Measurements from ENCODE around the gene TMEM132C.

TMEM132C gene

DNA sequence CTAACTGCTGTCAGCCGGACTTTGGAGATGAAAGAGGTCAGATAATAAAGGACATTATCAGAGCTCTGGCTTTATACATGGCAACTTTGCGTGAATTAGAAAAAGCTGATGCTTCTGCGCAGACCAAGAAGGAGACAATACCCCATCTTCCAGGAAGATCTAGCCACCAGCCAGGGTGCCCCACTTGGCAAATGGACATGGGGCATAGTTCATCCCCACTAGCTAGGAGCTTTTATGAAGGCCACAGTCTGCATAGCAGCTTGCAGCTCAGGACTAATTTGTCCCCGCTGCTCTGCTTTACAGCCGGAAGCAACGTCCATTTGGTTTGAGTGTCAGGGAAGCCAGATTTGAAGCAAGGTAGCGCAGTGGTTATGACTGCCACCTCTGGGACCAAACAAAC lies 101.0 kb downstream of the TMEM132C start:
- Histone ChIP-seq H3K4me1 (ENCODE audit: control insufficient read depth in 2 of 2, insufficient read depth in 2 of 2, low read length in 2 of 2) (no peaks in the 10 kb centered on the region), H3K4me3 (ENCODE audit: low read length in 2 of 2) (no peak overlapping the region), H3K27ac (ENCODE audit: low read depth in 2 of 2, low read length in 2 of 2) (no peak overlapping the region), H3K9me3 (ENCODE audit: control insufficient read depth in 2 of 2, low read length in 2 of 2) (no peaks in the 10 kb centered on the region), H3K9ac (ENCODE audit: low read depth in 1 of 2, low read length in 2 of 2) (no peak overlapping the region), H3K27me3 (ENCODE audit: control insufficient read depth in 2 of 2, insufficient read depth in 2 of 2, low read length in 2 of 2) (no peaks in the 10 kb centered on the region), H3K36me3 (ENCODE audit: control insufficient read depth in 2 of 2, insufficient read depth in 2 of 2, low read length in 2 of 2) (no peaks in the 10 kb centered on the region)

DNA sequence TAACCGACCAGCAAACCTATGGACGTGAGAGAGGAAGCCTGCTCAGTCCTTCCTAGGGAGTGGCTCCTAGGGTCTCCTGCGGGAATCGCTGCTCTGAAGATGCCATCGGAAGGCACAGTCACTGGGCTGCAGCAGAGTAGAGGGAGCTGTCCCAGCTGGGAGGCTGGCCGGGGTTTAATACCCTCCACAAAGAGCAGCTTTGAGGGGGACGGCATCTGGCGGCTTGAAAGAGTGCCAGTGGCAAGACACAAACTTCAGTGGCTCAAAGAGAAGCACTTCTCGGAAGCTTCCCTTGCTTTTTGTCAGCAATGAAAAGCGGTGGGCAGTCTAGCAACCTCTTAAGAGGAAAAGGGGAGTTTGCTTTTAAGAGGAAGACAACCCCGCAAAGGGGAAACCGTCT lies 114.6 kb downstream of the TMEM132C start:
- Histone ChIP-seq H3K9me3 (ENCODE audit: control insufficient read depth in 2 of 2, low read length in 2 of 2) (no peaks in the 10 kb centered on the region), H3K27me3 (ENCODE audit: control insufficient read depth in 2 of 2, insufficient read depth in 2 of 2, low read length in 2 of 2) (no peaks in the 10 kb centered on the region), H3K36me3 (ENCODE audit: control insufficient read depth in 2 of 2, insufficient read depth in 2 of 2, low read length in 2 of 2) (no peaks in the 10 kb centered on the region), H3K4me1 (ENCODE audit: control insufficient read depth in 2 of 2, insufficient read depth in 2 of 2, low read length in 2 of 2) (no peaks in the 10 kb centered on the region), H3K9ac (ENCODE audit: low read depth in 1 of 2, low read length in 2 of 2) (no peak overlapping the region), H3K27ac (ENCODE audit: low read depth in 2 of 2, low read length in 2 of 2) (no peak overlapping the region), H3K4me3 (ENCODE audit: low read length in 2 of 2) (no peak overlapping the region)

DNA sequence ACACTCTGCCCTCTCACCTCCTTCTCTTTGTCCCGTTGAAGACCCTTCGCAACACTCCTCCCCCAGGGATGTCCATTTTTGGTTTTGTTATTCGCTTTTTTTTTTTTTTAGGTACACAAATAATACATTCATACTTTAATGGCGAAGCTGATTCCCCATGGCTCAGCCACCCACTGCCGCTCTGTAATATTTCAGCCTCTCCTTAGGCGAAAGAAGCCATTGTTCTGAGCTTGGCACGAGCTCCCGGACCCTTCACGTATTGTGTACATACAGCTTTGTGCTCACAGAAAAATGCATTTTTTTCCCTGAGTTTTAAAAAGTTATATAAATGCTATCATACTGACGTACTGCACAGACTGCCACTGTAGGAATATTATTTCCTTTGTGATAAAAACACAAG lies 115.0 kb downstream of the TMEM132C start:
- Histone ChIP-seq H3K36me3 (ENCODE audit: control insufficient read depth in 2 of 2, insufficient read depth in 2 of 2, low read length in 2 of 2) (no peaks in the 10 kb centered on the region), H3K9ac (ENCODE audit: low read depth in 1 of 2, low read length in 2 of 2) (no peak overlapping the region), H3K27me3 (ENCODE audit: control insufficient read depth in 2 of 2, insufficient read depth in 2 of 2, low read length in 2 of 2) (no peaks in the 10 kb centered on the region), H3K9me3 (ENCODE audit: control insufficient read depth in 2 of 2, low read length in 2 of 2) (no peaks in the 10 kb centered on the region), H3K4me1 (ENCODE audit: control insufficient read depth in 2 of 2, insufficient read depth in 2 of 2, low read length in 2 of 2) (no peaks in the 10 kb centered on the region), H3K27ac (ENCODE audit: low read depth in 2 of 2, low read length in 2 of 2) (no peak overlapping the region), H3K4me3 (ENCODE audit: low read length in 2 of 2) (no peak overlapping the region)

DNA sequence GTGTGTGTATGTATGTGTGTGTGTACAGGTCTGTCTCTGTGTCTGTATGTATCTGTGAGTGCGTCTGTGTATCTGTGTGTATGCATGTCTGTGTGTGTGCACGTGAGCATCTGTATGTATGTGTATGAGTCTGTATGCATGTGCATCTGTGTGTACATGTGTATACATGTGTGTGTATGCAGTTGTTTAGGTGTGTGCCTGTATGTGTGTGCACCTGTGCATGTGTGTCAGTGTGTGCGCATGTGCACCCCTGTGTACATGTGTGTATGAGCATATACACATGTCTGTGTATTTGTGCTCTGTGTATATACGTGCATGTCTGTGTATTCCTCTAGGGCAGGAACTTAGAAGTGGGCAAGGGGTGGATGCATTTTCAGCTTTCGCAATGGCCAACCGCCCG lies 116.0 kb downstream of the TMEM132C start:
- Histone ChIP-seq H3K9me3 (ENCODE audit: control insufficient read depth in 2 of 2, low read length in 2 of 2) (no peaks in the 10 kb centered on the region), H3K4me3 (ENCODE audit: low read length in 2 of 2) (no peak overlapping the region), H3K27me3 (ENCODE audit: control insufficient read depth in 2 of 2, insufficient read depth in 2 of 2, low read length in 2 of 2) (no peaks in the 10 kb centered on the region), H3K27ac (ENCODE audit: low read depth in 2 of 2, low read length in 2 of 2) (no peak overlapping the region), H3K9ac (ENCODE audit: low read depth in 1 of 2, low read length in 2 of 2) (no peak overlapping the region), H3K4me1 (ENCODE audit: control insufficient read depth in 2 of 2, insufficient read depth in 2 of 2, low read length in 2 of 2) (no peaks in the 10 kb centered on the region), H3K36me3 (ENCODE audit: control insufficient read depth in 2 of 2, insufficient read depth in 2 of 2, low read length in 2 of 2) (no peaks in the 10 kb centered on the region)

DNA sequence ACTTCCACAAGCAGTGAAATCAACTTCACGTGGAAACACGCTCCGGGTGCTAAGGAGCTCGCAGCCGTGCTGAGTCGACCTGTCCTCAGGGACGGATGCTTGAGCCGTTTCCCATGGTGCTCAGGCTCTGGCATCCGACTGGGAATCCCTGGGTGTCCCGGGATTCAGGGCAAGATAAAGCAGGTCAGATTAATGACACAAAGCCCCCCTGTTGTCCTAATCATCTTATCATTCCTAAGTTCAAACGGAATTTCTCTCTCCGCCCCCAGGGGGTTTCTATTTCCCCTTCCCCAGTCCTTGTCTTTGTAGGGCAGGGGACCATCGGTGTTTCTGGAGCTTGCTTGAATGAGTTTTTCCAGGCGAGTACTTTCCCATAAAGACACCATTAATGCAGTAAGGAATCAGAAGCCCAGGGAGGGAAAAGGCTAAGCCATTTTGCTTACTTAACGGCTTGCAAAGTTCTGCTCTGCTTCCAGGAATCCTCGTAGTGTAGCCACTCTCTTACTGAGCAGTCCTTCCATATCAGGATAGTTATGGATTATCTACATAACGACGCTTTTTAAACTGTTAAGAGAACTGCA lies 116.5 kb downstream of the TMEM132C start:
- Histone ChIP-seq H3K9me3 (ENCODE audit: control insufficient read depth in 2 of 2, low read length in 2 of 2) (no peaks in the 10 kb centered on the region), H3K9ac (ENCODE audit: low read depth in 1 of 2, low read length in 2 of 2) (no peak overlapping the region), H3K27me3 (ENCODE audit: control insufficient read depth in 2 of 2, insufficient read depth in 2 of 2, low read length in 2 of 2) (no peaks in the 10 kb centered on the region), H3K27ac (ENCODE audit: low read depth in 2 of 2, low read length in 2 of 2) (no peak overlapping the region), H3K4me1 (ENCODE audit: control insufficient read depth in 2 of 2, insufficient read depth in 2 of 2, low read length in 2 of 2) (no peaks in the 10 kb centered on the region), H3K36me3 (ENCODE audit: control insufficient read depth in 2 of 2, insufficient read depth in 2 of 2, low read length in 2 of 2) (no peaks in the 10 kb centered on the region), H3K4me3 (ENCODE audit: low read length in 2 of 2) (no peak overlapping the region)

DNA sequence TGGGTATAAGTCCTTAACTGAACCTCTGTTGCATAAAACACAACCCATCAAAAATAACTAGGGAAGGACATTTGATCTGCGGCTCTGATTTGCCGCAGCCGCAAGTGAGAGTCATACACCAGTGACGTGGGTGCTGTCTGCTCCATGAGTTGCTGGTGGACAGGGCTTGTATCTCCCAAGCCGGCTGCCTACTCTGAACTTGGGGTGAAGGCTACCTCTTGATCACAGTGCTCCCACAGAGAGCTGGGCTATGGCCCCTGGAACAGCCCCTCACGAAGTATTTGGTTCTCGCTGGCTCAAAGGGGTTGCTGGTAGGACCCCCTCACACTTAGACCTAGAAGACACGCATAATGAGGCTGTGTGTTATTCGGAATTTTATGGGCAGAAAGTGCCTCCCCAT lies 118.8 kb downstream of the TMEM132C start:
- H3K9ac ChIP-seq (ENCODE audit: low read depth in 1 of 2, low read length in 2 of 2), result no peak overlapping the region

DNA sequence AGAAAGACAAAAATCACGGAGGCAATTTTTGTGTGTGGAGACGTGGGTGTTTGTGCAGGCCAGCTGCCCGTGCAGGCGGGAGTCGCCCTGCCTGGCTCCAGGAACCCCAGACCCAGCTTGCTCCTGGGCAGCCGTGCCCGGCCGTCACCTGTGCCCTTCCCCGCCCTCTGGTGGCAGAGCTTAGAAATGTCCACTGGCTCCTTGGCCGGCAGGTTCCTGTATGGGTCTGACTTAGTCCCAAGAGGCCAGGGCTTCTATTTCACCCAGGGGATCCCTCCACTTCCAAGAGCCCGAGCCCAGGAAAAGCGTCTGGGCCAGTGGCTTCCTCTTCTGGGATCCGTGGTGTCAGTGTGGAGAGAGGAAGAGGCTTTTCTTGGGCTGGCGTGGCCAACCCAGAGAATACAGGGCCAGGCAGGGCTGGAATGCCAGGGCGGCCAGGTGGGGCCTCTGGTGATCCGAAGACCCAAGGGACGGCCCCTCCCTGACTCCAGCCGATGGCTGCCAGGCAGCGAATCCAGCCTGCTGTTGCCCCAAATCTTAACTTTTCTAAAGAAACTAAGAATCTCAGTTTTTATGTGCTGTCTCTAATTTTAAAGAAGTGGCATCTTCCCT lies 120.9 kb downstream of the TMEM132C start:
- no peak overlapping the region for H3K9ac ChIP-seq (ENCODE audit: low read depth in 1 of 2, low read length in 2 of 2)
- no peak overlapping the region for H3K4me3 ChIP-seq (ENCODE audit: low read length in 2 of 2)
- H3K36me3 ChIP-seq (ENCODE audit: control insufficient read depth in 2 of 2, insufficient read depth in 2 of 2, low read length in 2 of 2), result no peaks in the 10 kb centered on the region
- no peaks in the 10 kb centered on the region for H3K4me1 ChIP-seq (ENCODE audit: control insufficient read depth in 2 of 2, insufficient read depth in 2 of 2, low read length in 2 of 2)
- no peak overlapping the region for H3K27ac ChIP-seq (ENCODE audit: low read depth in 2 of 2, low read length in 2 of 2)
- H3K9me3 ChIP-seq (ENCODE audit: control insufficient read depth in 2 of 2, low read length in 2 of 2), result no peaks in the 10 kb centered on the region
- H3K27me3 ChIP-seq (ENCODE audit: control insufficient read depth in 2 of 2, insufficient read depth in 2 of 2, low read length in 2 of 2), result no peaks in the 10 kb centered on the region

More for the DNA sequence above, 118.8 kb downstream of the TMEM132C start:
- no peaks in the 10 kb centered on the region for H3K4me1 ChIP-seq (ENCODE audit: control insufficient read depth in 2 of 2, insufficient read depth in 2 of 2, low read length in 2 of 2)
- H3K27ac ChIP-seq (ENCODE audit: low read depth in 2 of 2, low read length in 2 of 2), result no peak overlapping the region
- no peaks in the 10 kb centered on the region for H3K9me3 ChIP-seq (ENCODE audit: control insufficient read depth in 2 of 2, low read length in 2 of 2)
- H3K4me3 ChIP-seq (ENCODE audit: low read length in 2 of 2), result no peak overlapping the region
- H3K27me3 ChIP-seq (ENCODE audit: control insufficient read depth in 2 of 2, insufficient read depth in 2 of 2, low read length in 2 of 2), result no peaks in the 10 kb centered on the region
- no peaks in the 10 kb centered on the region for H3K36me3 ChIP-seq (ENCODE audit: control insufficient read depth in 2 of 2, insufficient read depth in 2 of 2, low read length in 2 of 2)

DNA sequence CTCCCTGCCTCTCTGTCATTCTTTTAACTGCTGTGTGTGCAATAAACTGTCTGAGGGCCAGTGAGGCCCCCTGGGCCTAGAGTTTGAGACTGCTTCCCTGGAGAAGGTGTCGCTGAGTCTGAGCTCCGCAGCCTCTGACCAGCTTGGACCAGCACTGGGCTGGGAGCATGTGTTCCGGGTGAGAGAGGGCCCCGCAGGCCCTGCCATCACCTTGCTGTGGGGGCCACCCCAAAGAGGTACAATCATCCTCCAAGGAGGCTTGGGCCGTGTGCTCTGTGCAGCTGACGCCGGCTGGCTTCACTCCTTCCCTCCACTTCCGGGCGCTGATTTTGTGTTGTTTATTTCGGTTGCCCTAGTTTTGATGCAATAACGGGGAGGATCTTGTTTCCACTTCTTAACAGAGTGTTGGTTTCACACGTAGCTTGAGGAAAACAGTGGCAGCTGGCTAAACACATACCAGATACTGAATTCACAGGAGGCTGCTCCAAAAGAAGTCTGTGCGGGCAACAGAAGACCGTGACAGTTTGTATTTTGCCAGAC lies 121.6 kb downstream of the TMEM132C start:
- H3K27me3 ChIP-seq (ENCODE audit: control insufficient read depth in 2 of 2, insufficient read depth in 2 of 2, low read length in 2 of 2), result no peaks in the 10 kb centered on the region
- H3K9ac ChIP-seq (ENCODE audit: low read depth in 1 of 2, low read length in 2 of 2), result no peak overlapping the region
- H3K27ac ChIP-seq (ENCODE audit: low read depth in 2 of 2, low read length in 2 of 2), result no peak overlapping the region
- H3K4me3 ChIP-seq (ENCODE audit: low read length in 2 of 2), result no peak overlapping the region
- H3K9me3 ChIP-seq (ENCODE audit: control insufficient read depth in 2 of 2, low read length in 2 of 2), result no peaks in the 10 kb centered on the region
- H3K36me3 ChIP-seq (ENCODE audit: control insufficient read depth in 2 of 2, insufficient read depth in 2 of 2, low read length in 2 of 2), result no peaks in the 10 kb centered on the region
- H3K4me1 ChIP-seq (ENCODE audit: control insufficient read depth in 2 of 2, insufficient read depth in 2 of 2, low read length in 2 of 2), result no peaks in the 10 kb centered on the region

DNA sequence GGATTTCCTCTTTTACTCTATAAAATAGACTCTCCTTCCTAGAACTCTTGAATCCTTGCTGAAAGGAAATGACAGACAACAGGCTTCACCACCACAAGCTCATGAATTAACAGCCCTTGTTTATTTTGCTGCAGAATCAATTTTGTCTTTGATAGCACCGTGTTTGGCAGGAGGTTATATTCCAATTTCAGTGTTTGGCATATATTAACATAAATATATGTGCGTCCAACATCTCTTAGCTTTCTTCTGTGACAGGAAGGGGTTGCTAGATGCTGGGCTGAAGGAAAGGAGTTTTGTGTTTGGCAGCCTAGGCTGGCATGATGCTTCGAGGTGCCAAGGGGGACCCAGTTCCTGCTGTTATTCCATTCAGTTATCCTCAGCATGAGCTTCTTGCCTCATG lies 126.4 kb downstream of the TMEM132C start:
- Histone ChIP-seq H3K4me1 (ENCODE audit: control insufficient read depth in 2 of 2, insufficient read depth in 2 of 2, low read length in 2 of 2) (no peaks in the 10 kb centered on the region), H3K9ac (ENCODE audit: low read depth in 1 of 2, low read length in 2 of 2) (no peak overlapping the region), H3K9me3 (ENCODE audit: control insufficient read depth in 2 of 2, low read length in 2 of 2) (no peaks in the 10 kb centered on the region), H3K27ac (ENCODE audit: low read depth in 2 of 2, low read length in 2 of 2) (no peak overlapping the region), H3K4me3 (ENCODE audit: low read length in 2 of 2) (no peak overlapping the region), H3K36me3 (ENCODE audit: control insufficient read depth in 2 of 2, insufficient read depth in 2 of 2, low read length in 2 of 2) (no peaks in the 10 kb centered on the region), H3K27me3 (ENCODE audit: control insufficient read depth in 2 of 2, insufficient read depth in 2 of 2, low read length in 2 of 2) (no peaks in the 10 kb centered on the region)

DNA sequence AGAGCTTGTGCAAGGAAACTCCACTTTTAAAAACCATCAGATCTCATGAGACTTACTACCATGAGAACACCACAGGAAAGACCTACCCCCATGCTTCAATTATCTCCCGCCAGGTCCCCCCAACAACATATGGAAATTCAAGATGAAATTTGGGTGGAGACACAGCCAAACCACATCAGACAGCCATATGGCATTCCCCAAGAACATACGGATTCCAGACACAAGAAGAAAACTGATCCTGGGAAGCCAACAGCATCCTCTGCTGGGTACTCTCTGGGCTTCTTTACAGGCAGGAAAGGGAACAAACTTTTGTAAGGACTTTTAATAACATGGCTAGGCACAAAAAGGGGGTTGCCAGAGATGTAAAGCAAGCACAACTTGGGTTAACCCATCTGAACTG lies 127.2 kb downstream of the TMEM132C start:
- Histone ChIP-seq H3K27me3 (ENCODE audit: control insufficient read depth in 2 of 2, insufficient read depth in 2 of 2, low read length in 2 of 2) (no peaks in the 10 kb centered on the region), H3K4me3 (ENCODE audit: low read length in 2 of 2) (no peak overlapping the region), H3K36me3 (ENCODE audit: control insufficient read depth in 2 of 2, insufficient read depth in 2 of 2, low read length in 2 of 2) (no peaks in the 10 kb centered on the region), H3K27ac (ENCODE audit: low read depth in 2 of 2, low read length in 2 of 2) (no peak overlapping the region), H3K4me1 (ENCODE audit: control insufficient read depth in 2 of 2, insufficient read depth in 2 of 2, low read length in 2 of 2) (no peaks in the 10 kb centered on the region), H3K9me3 (ENCODE audit: control insufficient read depth in 2 of 2, low read length in 2 of 2) (no peaks in the 10 kb centered on the region), H3K9ac (ENCODE audit: low read depth in 1 of 2, low read length in 2 of 2) (no peak overlapping the region)

Data from mucosa of rectum (tissue), 2 donors.